H1 (cell line): Measurements from ENCODE around the gene NAV2. TPM values are rescaled to one million over a fixed set of nuclear protein-coding genes. Genes with fewer than 3 reads are reported as not detected.

Experiments
- CTCF ChIA-PET: fragments of 300-600 bp; sonication (Branson Sonifier 250); formaldehyde crosslinking; loops from one replicate; lab custom pipeline; 2021; ENCODE audit not compliant: partially characterized antibody; lab: Charles Lee
- POLR2A ChIA-PET: fragments of 300-600 bp; sonication (Branson Sonifier 250); formaldehyde crosslinking; loops from one replicate; lab custom pipeline; 2021; ENCODE audit warnings: inconsistent platforms; ENCODE audit not compliant: partially characterized antibody; lab: Charles Lee
- DNase-seq, 2 experiments: peaks; one replicate each; pipeline versions ENCODE4 v3.0.0 to v3.0.0-alpha.2; 2010 to 2022; ENCODE audit warnings: low spot score in 2 of 2, low read depth in 1 of 2, mixed read lengths in 1 of 2
- FAIRE-seq: peaks from 2 replicates; lab custom pipeline; 2011; peaks lifted over from hg19 to GRCh38; lab: Jason Lieb, UNC
- H2AFZ ChIP-seq: 2 replicates; pipeline ENCODE4 v1.8.1; 2012; ENCODE audit warnings: low read length, inconsistent platforms
- H2AK5ac ChIP-seq: 2 replicates; pipeline ENCODE4 v1.6.1; 2013; ENCODE audit warnings: low read depth, low read length
- H2BK120ac ChIP-seq: replicated peaks from 2 replicates; pipeline ENCODE3; 2013; ENCODE audit warnings: low read depth, low read length, inconsistent platforms
- H2BK12ac ChIP-seq: 2 replicates; pipeline ENCODE4 v1.6.1; 2013; ENCODE audit warnings: low read depth, low read length
- H2BK15ac ChIP-seq: 2 replicates; pipeline ENCODE4 v1.6.1; 2013; ENCODE audit warnings: low read length
- H2BK20ac ChIP-seq: 2 replicates; pipeline ENCODE4 v1.6.1; 2013; ENCODE audit warnings: low read length
- H2BK5ac ChIP-seq: 2 replicates; pipeline ENCODE4 v1.6.1; 2013; ENCODE audit warnings: low read depth, low read length
- H3K14ac ChIP-seq: 2 replicates; pipeline ENCODE4 v1.6.1; 2013; ENCODE audit warnings: inconsistent platforms; ENCODE audit not compliant: insufficient read length
- H3K18ac ChIP-seq: 2 replicates; pipeline ENCODE4 v1.6.1; 2013; ENCODE audit warnings: low read length; ENCODE audit errors: extremely low read depth
- H3K23ac ChIP-seq: 2 replicates; pipeline ENCODE4 v1.6.1; 2013; ENCODE audit warnings: inconsistent platforms; ENCODE audit not compliant: insufficient read length
- H3K23me2 ChIP-seq: 2 replicates; pipeline ENCODE4 v1.6.1; 2013; ENCODE audit warnings: low read depth, low read length
- H3K27ac ChIP-seq: 2 replicates; pipeline ENCODE4 v1.6.1; 2011; ENCODE audit warnings: low read depth, low read length, inconsistent platforms
- H3K27me3 ChIP-seq, 4 experiments: replicated peaks in 1 of 4; 1 replicate in 1 of 4; 2 replicates in 3 of 4; pipeline versions ENCODE4 v1.6.1 to v1.8.1; 2011 to 2013; ENCODE audit warnings: low read length in 3 of 4, mild to moderate bottlenecking in 3 of 4, inconsistent platforms in 2 of 4, mixed read lengths in 2 of 4, moderate library complexity in 1 of 4; ENCODE audit not compliant: control insufficient read depth in 3 of 4, insufficient read depth in 3 of 4; ENCODE audit errors: extremely low read depth in 1 of 4
- H3K36me3 ChIP-seq, 4 experiments: 2 replicates each; pipeline versions ENCODE4 v1.6.1 to v1.8.1; 2011 to 2013; ENCODE audit warnings: mild to moderate bottlenecking in 4 of 4, low read length in 3 of 4, moderate library complexity in 2 of 4, control low read depth in 1 of 4, inconsistent platforms in 1 of 4; ENCODE audit not compliant: insufficient read depth in 4 of 4, control insufficient read depth in 2 of 4
- H3K4ac ChIP-seq: replicated peaks from 2 replicates; pipeline ENCODE3; 2013; ENCODE audit warnings: low read length, low read depth, mixed read lengths, inconsistent platforms; ENCODE audit not compliant: insufficient read length
- H3K4me1 ChIP-seq, 4 experiments: replicated peaks in 1 of 4; 1 replicate in 1 of 4; 2 replicates in 3 of 4; pipeline versions ENCODE4 v1.6.1 to v1.8.1; 2011 to 2013; ENCODE audit warnings: low read length in 3 of 4, inconsistent platforms in 2 of 4, mixed read lengths in 1 of 4; ENCODE audit not compliant: insufficient read depth in 4 of 4, control insufficient read depth in 3 of 4
- H3K4me2 ChIP-seq, 2 experiments: 2 replicates each; pipeline versions ENCODE4 v1.6.1 to v1.8.1; 2011 to 2013; ENCODE audit warnings: low read depth in 2 of 2, low read length in 2 of 2, control low read depth in 1 of 2, inconsistent platforms in 1 of 2, mild to moderate bottlenecking in 1 of 2; ENCODE audit not compliant: insufficient read depth in 1 of 2
- H3K4me3 ChIP-seq, 4 experiments: fragments of 200-600, 300-600 bp in 1 of 4; sonication (generic), shearing (Covaris generic), sonication (Bioruptor Twin) in 1 of 4; 2 replicates each; pipeline versions ENCODE4 v1.5.1 to v1.8.1; 2011 to 2016; ENCODE audit warnings: low read length in 4 of 4, low read depth in 3 of 4, control low read depth in 2 of 4, inconsistent platforms in 2 of 4, mild to moderate bottlenecking in 2 of 4, mixed read lengths in 1 of 4, moderate library complexity in 1 of 4; ENCODE audit not compliant: insufficient read depth in 2 of 4; ENCODE audit errors: extremely low read depth in 1 of 4
- H3K56ac ChIP-seq: replicated peaks from 2 replicates; pipeline ENCODE3; 2013; ENCODE audit warnings: low read depth, mild to moderate bottlenecking, mixed read lengths, low read length, inconsistent platforms; ENCODE audit not compliant: insufficient read length
- H3K79me1 ChIP-seq: 2 replicates; pipeline ENCODE4 v1.6.1; 2013; ENCODE audit warnings: low read depth, low read length, control low read depth
- H3K79me2 ChIP-seq, 2 experiments: 2 replicates each; pipeline versions ENCODE4 v1.6.1 to v1.8.1; 2012 to 2013; ENCODE audit warnings: low read length in 2 of 2, mild to moderate bottlenecking in 2 of 2, inconsistent platforms in 1 of 2; ENCODE audit not compliant: insufficient read depth in 2 of 2, control insufficient read depth in 1 of 2
- H3K9ac ChIP-seq, 4 experiments: replicated peaks in 1 of 4; 1 replicate in 1 of 4; 2 replicates in 3 of 4; pipeline versions ENCODE4 v1.6.1 to v1.8.1; 2011 to 2013; ENCODE audit warnings: low read depth in 3 of 4, low read length in 3 of 4, control low read depth in 2 of 4, mild to moderate bottlenecking in 2 of 4, moderate library complexity in 2 of 4, inconsistent platforms in 1 of 4; ENCODE audit errors: extremely low read depth in 1 of 4
- H3K9me3 ChIP-seq, 2 experiments: 2 replicates each; pipeline versions ENCODE4 v1.6.1 to v1.8.1; 2012 to 2013; ENCODE audit warnings: mild to moderate bottlenecking in 2 of 2, moderate library complexity in 2 of 2, control low read depth in 1 of 2, inconsistent platforms in 1 of 2, low read depth in 1 of 2, low read length in 1 of 2, mixed read lengths in 1 of 2; ENCODE audit not compliant: insufficient read depth in 2 of 2
- H4K20me1 ChIP-seq, 2 experiments: replicated peaks in 1 of 2; 2 replicates each; pipeline versions ENCODE3 to v1.8.1; 2011 to 2013; ENCODE audit warnings: inconsistent platforms in 2 of 2, low read length in 2 of 2, mild to moderate bottlenecking in 1 of 2; ENCODE audit not compliant: insufficient read depth in 2 of 2, control insufficient read depth in 1 of 2
- H4K5ac ChIP-seq: 2 replicates; pipeline ENCODE4 v1.6.1; 2013; ENCODE audit warnings: low read length, low read depth, mixed read lengths, inconsistent platforms; ENCODE audit not compliant: insufficient read length
- H4K8ac ChIP-seq: 2 replicates; pipeline ENCODE4 v1.8.0; 2013; ENCODE audit warnings: mild to moderate bottlenecking, moderate library complexity, low read length, inconsistent platforms; ENCODE audit not compliant: insufficient read depth; ENCODE audit errors: extremely low read depth
- H4K91ac ChIP-seq: replicated peaks from 2 replicates; pipeline ENCODE3; 2013; ENCODE audit warnings: low read length, mixed read lengths, inconsistent platforms; ENCODE audit not compliant: insufficient read length
- CBX8 ChIP-seq: fragments of 300-800, 300-1000 bp; sonication (generic); IDR thresholded peaks from 2 replicates; pipeline ENCODE4 v1.7.1; 2016; ENCODE audit warnings: low read depth, low read length, borderline replicate concordance
- CEBPB ChIP-seq: IDR thresholded peaks from 2 replicates; pipeline ENCODE4 v1.6.1; 2012; ENCODE audit warnings: low read depth, low read length
- CTBP2 ChIP-seq: IDR thresholded peaks from 2 replicates; pipeline ENCODE4 v1.7.0; 2011; ENCODE audit warnings: borderline replicate concordance, mild to moderate bottlenecking, moderate library complexity, mixed read lengths, low read length; ENCODE audit not compliant: insufficient read depth, insufficient read length
- EZH2 ChIP-seq: fragments of 200-600 bp; sonication (generic); IDR thresholded peaks from 2 replicates; pipeline ENCODE4 v1.7.1; 2012; ENCODE audit warnings: low read depth, mild to moderate bottlenecking, moderate library complexity, low read length, inconsistent platforms; ENCODE audit not compliant: severe bottlenecking
- HDAC2 ChIP-seq, 2 experiments: fragments of 300-600 bp in 1 of 2; sonication (generic) in 1 of 2; IDR thresholded peaks; 2 replicates each; pipeline ENCODE4 v1.6.1; 2011 to 2012; ENCODE audit warnings: low read depth in 2 of 2, low read length in 2 of 2, mild to moderate bottlenecking in 2 of 2, moderate library complexity in 2 of 2, borderline replicate concordance in 1 of 2, inconsistent platforms in 1 of 2
- JUN ChIP-seq: IDR thresholded peaks from 2 replicates; pipeline ENCODE4 v1.6.1; 2011; ENCODE audit warnings: low read depth, mild to moderate bottlenecking, improper control_type of control experiment, low read length
- NANOG ChIP-seq: IDR thresholded peaks from 2 replicates; pipeline ENCODE4 v1.6.1; 2011; ENCODE audit warnings: low read length, low read depth, mild to moderate bottlenecking, inconsistent platforms; ENCODE audit not compliant: insufficient read depth, poor library complexity, severe bottlenecking
- POLR2AphosphoS5 ChIP-seq: IDR thresholded peaks from 2 replicates; pipeline ENCODE4 v1.6.1; 2011; ENCODE audit warnings: low read depth, low read length
- POU5F1 ChIP-seq: IDR thresholded peaks from 2 replicates; pipeline ENCODE4 v1.6.1; 2011; ENCODE audit warnings: low read depth, mild to moderate bottlenecking, low read length, moderate library complexity
- RXRA ChIP-seq: IDR thresholded peaks from 2 replicates; pipeline ENCODE4 v1.6.1; 2011; ENCODE audit warnings: low read depth, mild to moderate bottlenecking, low read length, moderate library complexity; ENCODE audit not compliant: insufficient read depth
- TBP ChIP-seq: IDR thresholded peaks from 2 replicates; pipeline ENCODE4 v1.6.1; 2011; ENCODE audit warnings: low read depth, low read length, improper control_type of control experiment
- TCF12 ChIP-seq: IDR thresholded peaks from 2 replicates; pipeline ENCODE4 v1.6.1; 2011; ENCODE audit warnings: low read depth, mild to moderate bottlenecking, low read length
- YY1 ChIP-seq: IDR thresholded peaks from 2 replicates; pipeline ENCODE4 v1.6.1; 2011; ENCODE audit warnings: low read depth, mild to moderate bottlenecking, low read length
- WGBS, 2 experiments: shearing (Covaris generic) in 1 of 2; methylation state at CpG; one replicate each; pipeline versions ENCODE4 v1.1.6 to v1.1.7; 2013 to 2015; ENCODE audit warnings: low lambda C conversion rate in 2 of 2, mixed read lengths in 2 of 2, inconsistent platforms in 1 of 2, low coverage in 1 of 2, missing lambda C conversion rate in 1 of 2; ENCODE audit not compliant: insufficient replicate concordance in 2 of 2, insufficient coverage in 1 of 2, insufficient read length in 1 of 2; ENCODE audit errors: extremely low coverage in 1 of 2, missing lambda C conversion rate in 1 of 2; 5-methylcytosine and 5-hydroxymethylcytosine counted together
- polyA plus RNA-seq, 7 experiments: library from polyadenylated mRNA; depleted of rRNA in 3 of 7; stranded (reverse) in 5 of 7; unstranded in 2 of 7; fragments of >200 nt in 5 of 7; fragments of 200-250 nt in 2 of 7; gene quantifications; 1 replicate in 5 of 7; 2 replicates in 1 of 7; 4 replicates in 1 of 7; pipeline versions ENCODE4 v1.2.1 to v1.2.3, GENCODE V29; 2011 to 2013; ENCODE audit warnings: missing spikeins in 2 of 7, mixed read lengths in 2 of 7
- total RNA-seq: library from RNA; stranded (reverse); fragmentation: NEBNext Ultra II Directional; extraction: Animal tissue kit (Norgen Biotek cat#: 25700); gene quantifications from 2 replicates; pipeline ENCODE4 v1.2.1, GENCODE V29; 2021

The NAV2 gene
- total and polyA plus RNA-seq, 2 of the 8 experiments (the other 6 are each of a cell fraction or from before 2014, with no cell fraction given) = 35.6 to 73.6 TPM

DNA sequence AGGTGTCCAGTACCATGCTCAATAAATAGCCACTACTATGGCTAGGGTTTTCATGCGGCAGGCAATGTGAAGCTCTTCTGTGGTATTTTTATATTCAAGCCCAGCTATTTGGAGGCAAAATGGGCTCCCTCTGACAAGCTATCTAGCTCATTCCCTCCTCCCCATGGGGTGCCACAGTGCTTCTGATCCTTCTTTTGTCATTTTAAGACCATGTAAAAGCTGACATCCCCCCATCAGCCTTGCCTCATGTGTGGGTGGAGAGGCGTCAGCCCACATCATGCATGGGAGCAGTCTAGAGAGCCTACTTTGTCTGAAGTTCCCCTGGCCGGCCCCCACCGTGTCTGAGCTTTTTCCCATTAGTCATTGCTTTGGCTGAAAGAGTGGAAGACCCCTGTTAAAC is 59.8 kb downstream of the NAV2 start:
- no peaks in the 10 kb centered on the region for H4K20me1 ChIP-seq
- peak; percentile 66 to 89 for DNase-seq
- TF ChIP-seq YY1 (peak; percentile 82), TBP (no peak), CTBP2 (no peak), CBX8 (no peak), POU5F1 (peak; percentile 58; the same call in 1 of the 2 replicates), JUN (no peak), CEBPB (no peak), TCF12 (0 out of 2 replicates have a peak, but pooled peaks have one; percentile 30), RXRA (no peak), NANOG (peak; percentile 87), EZH2 (no peak), HDAC2 (IDR thresholded peaks at IDR 0.05; ENCODE audit: borderline replicate concordance in 1 of 2, low read depth in 2 of 2, low read length in 2 of 2) (peak in 1 of 2 experiments; percentile 86; a peak in 3 of 4 replicates), POLR2AphosphoS5 (peak; percentile 43; the same call in 1 of the 2 replicates)

More for the DNA sequence above, 59.8 kb downstream of the NAV2 start:
- no peak overlapping the region for H3K9ac ChIP-seq
- POLR2A ChIA-PET = interaction anchor here (0.6 to 1.1 kb wide), 5 partner anchors 12 to 97 kb away, joined by 3 to 4 read pairs (median 3); no protein-coding TSS in a partner anchor
- H2BK120ac ChIP-seq = peak overlapping the region; percentile 55
- H4K8ac ChIP-seq = no peak overlapping the region
- H3K18ac ChIP-seq = peak overlapping the region; percentile 93
- H3K23ac ChIP-seq = no peak overlapping the region
- peak overlapping the region; percentile 36 for H4K5ac ChIP-seq
- WGBS, 2 experiments = 1% methylated on average over 4 of the region's 4 CpGs; no CpG with 5 or more reads in 1 of the 2 experiments
- no peak overlapping the region for H3K4ac ChIP-seq
- H3K9me3 ChIP-seq = no peaks in the 10 kb centered on the region
- H2AK5ac ChIP-seq = no peak overlapping the region
- H3K36me3 ChIP-seq = no peaks in the 10 kb centered on the region
- peak; percentile 95 for FAIRE-seq
- peak overlapping the region; percentile 88; the same call in 1 of the 2 replicates for H2BK5ac ChIP-seq
- H2BK15ac ChIP-seq = no peak overlapping the region
- no peak overlapping the region for H2BK12ac ChIP-seq
- no peak overlapping the region for H2AFZ ChIP-seq
- H3K27me3 ChIP-seq = no peaks in the 10 kb centered on the region
- H4K91ac ChIP-seq = no peak overlapping the region
- H3K79me2 ChIP-seq = peaks cover 0 to under 1% of the 10 kb centered on the region in 2 experiments; a peak in 1 of 4 replicates
- peak overlapping the region in 1 of 4 experiments; percentile 27; a peak in 1 of 8 replicates for H3K4me3 ChIP-seq
- no peaks in the 10 kb centered on the region for H3K79me1 ChIP-seq
- peak overlapping the region; percentile 40 to 52; a peak in 3 of 4 replicates for H3K4me2 ChIP-seq
- H3K56ac ChIP-seq = no peak overlapping the region
- peaks cover 18 to 36% (median 26%) of the 10 kb centered on the region in 4 experiments for H3K4me1 ChIP-seq
- H3K27ac ChIP-seq = 0 out of 2 replicates have a peak overlapping the region, but pooled peaks have one; percentile 6
- no peak overlapping the region for H3K14ac ChIP-seq
- H3K23me2 ChIP-seq = peaks cover 2% of the 10 kb centered on the region; the same call in 1 of the 2 replicates
- CTCF ChIA-PET = interaction anchor here (0.6 to 4.9 kb wide), 15 partner anchors 9 to 318 kb away, joined by 3 to 24 read pairs (median 3); no protein-coding TSS in a partner anchor
- peak overlapping the region; percentile 68; the same call in 1 of the 2 replicates for H2BK20ac ChIP-seq
